Measurements from ENCODE around the gene CNKSR3. TPM values are rescaled to one million over a fixed set of nuclear protein-coding genes. Genes with fewer than 3 reads are reported as not detected.

The CNKSR3 gene
- total RNA-seq, 1 experiment from 2014 or later = 5.6 TPM

DNA sequence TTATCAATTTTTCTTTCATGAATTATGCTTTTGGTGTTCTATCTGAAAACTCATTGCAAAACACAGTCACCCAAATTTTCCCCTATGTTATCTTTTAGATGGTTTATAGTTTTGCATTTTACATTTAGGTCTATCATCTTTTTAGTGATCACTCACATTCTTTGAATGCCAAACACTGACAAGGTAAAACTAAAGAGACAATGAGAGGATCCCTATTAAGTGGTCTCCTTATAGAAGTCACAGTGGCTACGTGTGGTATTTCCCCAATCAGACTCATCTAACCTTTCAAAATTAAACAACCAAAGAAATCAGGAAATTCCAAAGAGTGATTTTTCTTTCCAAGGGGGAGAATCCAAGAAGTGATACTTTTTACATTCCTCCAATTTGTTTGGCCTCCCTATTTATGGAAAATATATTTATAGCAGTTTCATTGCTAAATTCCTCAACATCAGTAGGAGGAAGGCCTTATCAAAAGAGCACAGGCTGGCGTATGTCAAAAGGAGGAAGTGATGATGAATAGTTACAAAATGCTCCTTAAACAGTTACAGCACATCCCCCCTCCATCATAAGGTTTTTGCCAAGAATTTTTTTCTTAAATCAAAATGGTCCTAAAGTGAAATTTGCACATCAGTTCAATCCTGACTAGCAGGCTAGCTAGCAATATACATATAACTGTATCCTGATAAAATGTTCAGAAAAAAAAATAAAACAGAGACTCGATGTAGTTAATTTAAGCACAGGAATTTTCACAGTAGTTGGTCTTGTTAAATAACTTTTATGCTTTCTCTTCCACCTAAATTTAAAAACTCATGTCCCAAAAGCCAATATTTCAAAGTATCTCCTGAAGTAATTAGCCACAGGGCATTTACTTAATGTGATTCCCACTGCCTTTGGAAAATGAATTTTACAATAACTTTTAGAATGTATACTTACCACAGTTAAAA lies 77.7 kb downstream of the CNKSR3 start:
- H2BK15ac ChIP-seq (ENCODE audit: low read depth, low read length) = no peak overlapping the region
- Mint-ChIP-seq H3K27me3 (ENCODE audit: low read depth) (no peaks in the 10 kb centered on the region), H3K4me3 (no peak overlapping the region), H3K36me3 (ENCODE audit: insufficient read depth in 1 of 3, low read depth in 3 of 3) (peaks cover 15 to 31% (median 17%) of the 10 kb centered on the region in 3 experiments), H3K27ac (no peak overlapping the region), H3K9me3 (peaks cover 9 to 11% of the 10 kb centered on the region in 2 experiments), H3K4me1 (peaks cover 13 to 16% of the 10 kb centered on the region in 2 experiments)
- H2AK5ac ChIP-seq (ENCODE audit: insufficient read length, low read length) = no peak overlapping the region
- no peak overlapping the region for H3K23ac ChIP-seq (ENCODE audit: insufficient read length, low read depth, low read length)
- no peaks in the 10 kb centered on the region for H3K23me2 ChIP-seq (ENCODE audit: insufficient read length, low read depth, low read length, poor library complexity, severe bottlenecking)
- H3K56ac ChIP-seq (ENCODE audit: insufficient read length, low read depth, low read length) = no peak overlapping the region
- H3K18ac ChIP-seq (ENCODE audit: insufficient read length, low read depth, low read length) = no peak overlapping the region
- no peak overlapping the region for H2AFZ ChIP-seq (ENCODE audit: low read length)
- H3K9ac ChIP-seq (ENCODE audit: extremely low read depth, insufficient read length, low read length) = no peak overlapping the region
- H4K91ac ChIP-seq (ENCODE audit: insufficient read length, low read depth, low read length) = no peak overlapping the region
- no peak overlapping the region for H2BK12ac ChIP-seq (ENCODE audit: insufficient read length, low read depth, low read length)
- H3K27me3 ChIP-seq (ENCODE audit: insufficient read depth, low read length) = no peaks in the 10 kb centered on the region
- no CpG with 5 or more reads among the region's 3 CpGs for WGBS (ENCODE audit: extremely low coverage, insufficient read length, low lambda C conversion rate)
- H3T11ph ChIP-seq (ENCODE audit: low read length) = no peak overlapping the region
- TF ChIP-seq, protein P1, sequence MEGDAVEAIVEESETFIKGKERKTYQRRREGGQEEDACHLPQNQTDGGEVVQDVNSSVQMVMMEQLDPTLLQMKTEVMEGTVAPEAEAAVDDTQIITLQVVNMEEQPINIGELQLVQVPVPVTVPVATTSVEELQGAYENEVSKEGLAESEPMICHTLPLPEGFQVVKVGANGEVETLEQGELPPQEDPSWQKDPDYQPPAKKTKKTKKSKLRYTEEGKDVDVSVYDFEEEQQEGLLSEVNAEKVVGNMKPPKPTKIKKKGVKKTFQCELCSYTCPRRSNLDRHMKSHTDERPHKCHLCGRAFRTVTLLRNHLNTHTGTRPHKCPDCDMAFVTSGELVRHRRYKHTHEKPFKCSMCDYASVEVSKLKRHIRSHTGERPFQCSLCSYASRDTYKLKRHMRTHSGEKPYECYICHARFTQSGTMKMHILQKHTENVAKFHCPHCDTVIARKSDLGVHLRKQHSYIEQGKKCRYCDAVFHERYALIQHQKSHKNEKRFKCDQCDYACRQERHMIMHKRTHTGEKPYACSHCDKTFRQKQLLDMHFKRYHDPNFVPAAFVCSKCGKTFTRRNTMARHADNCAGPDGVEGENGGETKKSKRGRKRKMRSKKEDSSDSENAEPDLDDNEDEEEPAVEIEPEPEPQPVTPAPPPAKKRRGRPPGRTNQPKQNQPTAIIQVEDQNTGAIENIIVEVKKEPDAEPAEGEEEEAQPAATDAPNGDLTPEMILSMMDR (conservative IDR thresholded peaks at IDR 0.05) = no peak
- DNase-seq = no peak
- no peak overlapping the region for H2BK20ac ChIP-seq (ENCODE audit: low read depth, low read length, poor library complexity, severe bottlenecking)
- H4K5ac ChIP-seq (ENCODE audit: insufficient read length, low read depth, low read length) = no peak overlapping the region
- H2BK5ac ChIP-seq (ENCODE audit: insufficient read length, low read length) = no peak overlapping the region
- no peaks in the 10 kb centered on the region for H3K79me1 ChIP-seq (ENCODE audit: insufficient read depth, low read depth, low read length, poor library complexity, severe bottlenecking)
- H2BK120ac ChIP-seq (ENCODE audit: low read depth, low read length, poor library complexity, severe bottlenecking) = no peak overlapping the region
- H3K79me2 ChIP-seq (ENCODE audit: insufficient read depth, low read length) = no peaks in the 10 kb centered on the region
- no peak overlapping the region for H3K14ac ChIP-seq (ENCODE audit: insufficient read depth, low read length)
- H3K4me2 ChIP-seq (ENCODE audit: insufficient read depth, insufficient read length, low read length) = no peak overlapping the region
- H3K4ac ChIP-seq (ENCODE audit: low read depth, low read length) = no peak overlapping the region
- no peak overlapping the region for H4K8ac ChIP-seq (replicated peaks; ENCODE audit: insufficient read length, low read depth, low read length)
- no peaks in the 10 kb centered on the region for H3K9me3 ChIP-seq (ENCODE audit: control insufficient read depth, low read depth, low read length)
- H3K4me1 ChIP-seq (ENCODE audit: insufficient read depth, low read length) = peaks cover 4% of the 10 kb centered on the region; the same call in 1 of the 2 replicates
- no peaks in the 10 kb centered on the region for H4K20me1 ChIP-seq (ENCODE audit: control insufficient read depth, insufficient read depth, insufficient read length)
- H3K27ac ChIP-seq (ENCODE audit: insufficient read length, low read depth, low read length) = no peak overlapping the region

Data from H9 (cell line).